Subcutaneous abdominal adipose tissue (tissue), 5 donors: ENCODE measurements around the gene LSAMP.

ENCODE experiments used
- H3K27ac ChIP-seq: one replicate; pipeline ENCODE4 v1.7.0; 2013; ENCODE audit warnings: low read depth, mild to moderate bottlenecking, inconsistent platforms, low read length, moderate library complexity
- H3K27me3 ChIP-seq, 5 donors: one replicate each; pipeline ENCODE4 v1.7.0; 2013; ENCODE audit warnings: low read length in 5 of 5, inconsistent platforms in 1 of 5; ENCODE audit not compliant: control insufficient read depth in 5 of 5, insufficient read depth in 4 of 5
- H3K36me3 ChIP-seq, 5 donors: one replicate each; pipeline ENCODE4 v1.7.0; 2013; ENCODE audit warnings: low read length in 5 of 5; ENCODE audit not compliant: control insufficient read depth in 5 of 5, insufficient read depth in 5 of 5
- H3K4me1 ChIP-seq, 5 donors: one replicate each; pipeline ENCODE4 v1.7.0; 2013; ENCODE audit warnings: low read length in 5 of 5, mild to moderate bottlenecking in 3 of 5, moderate library complexity in 1 of 5; ENCODE audit not compliant: control insufficient read depth in 5 of 5, insufficient read depth in 5 of 5
- H3K4me3 ChIP-seq, 5 donors: one replicate each; pipeline ENCODE4 v1.7.0; 2013; ENCODE audit warnings: low read length in 5 of 5, low read depth in 1 of 5
- H3K9ac ChIP-seq, 5 donors: one replicate each; pipeline ENCODE4 v1.7.0; 2013; ENCODE audit warnings: low read length in 5 of 5, mild to moderate bottlenecking in 4 of 5, moderate library complexity in 3 of 5
- H3K9me3 ChIP-seq, 5 donors: one replicate each; pipeline ENCODE4 v1.7.0; 2013; ENCODE audit warnings: low read length in 5 of 5; ENCODE audit not compliant: control insufficient read depth in 5 of 5
- donor health status: healthy.
- donor health status: healthy.
- donor health status: healthy.
- donor health status: healthy.
- donor health status: healthy.

LSAMP gene

DNA sequence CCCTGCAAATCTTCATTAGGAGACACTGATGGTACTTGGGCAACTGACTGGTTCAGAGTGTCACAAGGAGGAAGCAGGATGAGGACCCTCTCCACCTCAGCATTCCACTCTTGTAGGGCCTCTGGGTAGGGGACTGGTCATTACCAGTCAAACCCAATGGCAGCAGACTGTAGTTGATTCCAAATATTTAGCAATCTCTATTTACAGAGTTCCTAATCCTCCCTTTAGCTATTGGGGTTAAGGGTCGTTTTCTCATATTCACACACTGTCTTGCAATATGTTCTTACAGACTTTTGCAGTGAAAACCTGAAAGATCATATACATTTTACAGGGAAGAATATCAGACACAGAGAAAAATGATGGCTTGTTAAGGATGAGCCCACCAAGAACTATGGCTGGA, 424.3 kb downstream of the LSAMP start:
- H3K27ac ChIP-seq, result no peak overlapping the region
- no peak overlapping the region for H3K9ac ChIP-seq
- H3K9me3 ChIP-seq, result no peaks in the 10 kb centered on the region
- H3K4me1 ChIP-seq, result no peaks in the 10 kb centered on the region
- no peaks in the 10 kb centered on the region for H3K36me3 ChIP-seq
- no peaks in the 10 kb centered on the region for H3K27me3 ChIP-seq
- H3K4me3 ChIP-seq, result no peak overlapping the region

GRCh38 chr3:116020495-116020894, 424.8 kb downstream of the LSAMP start:
- Histone ChIP-seq H3K4me3 (no peak overlapping the region), H3K27me3 (no peaks in the 10 kb centered on the region), H3K27ac (no peak overlapping the region), H3K4me1 (no peaks in the 10 kb centered on the region), H3K9me3 (no peaks in the 10 kb centered on the region), H3K9ac (no peak overlapping the region), H3K36me3 (no peaks in the 10 kb centered on the region)

DNA sequence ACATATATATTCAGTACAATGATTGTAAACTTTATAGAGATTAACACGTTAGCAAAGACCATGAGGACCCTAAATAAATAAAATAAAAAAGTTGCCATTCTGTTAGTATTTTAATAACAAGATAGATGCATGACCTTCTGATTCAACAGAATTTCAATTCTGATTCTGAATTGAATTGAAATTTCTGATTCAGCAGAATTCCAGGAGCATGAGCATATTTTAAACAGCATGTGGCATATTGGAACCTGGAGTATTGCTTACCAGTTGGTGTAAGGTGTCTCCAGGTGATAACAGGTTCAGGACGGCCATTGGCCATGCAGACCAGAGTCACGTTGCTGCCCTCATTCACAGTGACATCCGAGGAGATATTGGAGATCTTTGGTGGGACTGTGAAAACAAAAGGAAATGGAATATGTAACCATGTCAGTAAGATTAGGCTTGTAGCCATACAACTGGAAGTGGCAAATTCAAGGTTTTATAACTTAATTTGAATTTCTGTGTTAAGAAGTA, 426.0 kb downstream of the LSAMP start:
- H3K9me3 ChIP-seq, result no peaks in the 10 kb centered on the region
- H3K9ac ChIP-seq, result no peak overlapping the region
- no peaks in the 10 kb centered on the region for H3K27me3 ChIP-seq
- H3K4me1 ChIP-seq, result no peaks in the 10 kb centered on the region
- H3K4me3 ChIP-seq, result no peak overlapping the region
- H3K27ac ChIP-seq, result no peak overlapping the region
- no peaks in the 10 kb centered on the region for H3K36me3 ChIP-seq

- Histone ChIP-seq H3K9me3 (no peaks in the 10 kb centered on the region), H3K27me3 (no peaks in the 10 kb centered on the region), H3K4me1 (no peaks in the 10 kb centered on the region), H3K36me3 (no peaks in the 10 kb centered on the region), H3K9ac (no peak overlapping the region), H3K27ac (no peak overlapping the region), H3K4me3 (no peak overlapping the region)
Measured at GRCh38 chr3:116018646-116019045, 426.6 kb downstream of the LSAMP start.

GRCh38 chr3:116015931-116016330, 429.4 kb downstream of the LSAMP start:
- Histone ChIP-seq H3K4me3 (no peak overlapping the region), H3K36me3 (no peaks in the 10 kb centered on the region), H3K9ac (no peak overlapping the region), H3K4me1 (no peaks in the 10 kb centered on the region), H3K9me3 (no peaks in the 10 kb centered on the region), H3K27me3 (no peaks in the 10 kb centered on the region), H3K27ac (no peak overlapping the region)

DNA sequence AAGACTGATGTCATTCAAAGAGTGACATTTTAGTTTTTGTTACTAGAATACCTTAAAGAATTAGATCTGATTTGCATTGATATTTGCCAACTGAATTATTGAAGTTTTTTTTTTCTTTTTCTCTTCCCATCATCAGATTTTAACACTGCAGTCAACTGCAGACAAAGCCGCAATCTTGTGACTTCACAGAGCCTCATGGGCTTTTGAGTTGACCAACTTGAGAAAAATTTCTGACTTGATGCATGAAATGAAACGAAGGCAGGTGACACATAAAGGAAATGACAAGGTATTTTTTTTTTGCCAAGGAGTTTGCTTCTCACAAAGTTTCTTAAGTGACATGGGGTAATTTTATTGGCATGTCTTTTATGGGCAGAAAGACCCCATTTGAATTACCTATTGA, 438.3 kb downstream of the LSAMP start:
- Histone ChIP-seq H3K27ac (no peak overlapping the region), H3K9ac (no peak overlapping the region), H3K36me3 (no peaks in the 10 kb centered on the region), H3K27me3 (no peaks in the 10 kb centered on the region), H3K4me3 (no peak overlapping the region), H3K9me3 (no peaks in the 10 kb centered on the region), H3K4me1 (peaks cover 0 to 7% (median 5%) of the 10 kb centered on the region in 5 donors)

DNA sequence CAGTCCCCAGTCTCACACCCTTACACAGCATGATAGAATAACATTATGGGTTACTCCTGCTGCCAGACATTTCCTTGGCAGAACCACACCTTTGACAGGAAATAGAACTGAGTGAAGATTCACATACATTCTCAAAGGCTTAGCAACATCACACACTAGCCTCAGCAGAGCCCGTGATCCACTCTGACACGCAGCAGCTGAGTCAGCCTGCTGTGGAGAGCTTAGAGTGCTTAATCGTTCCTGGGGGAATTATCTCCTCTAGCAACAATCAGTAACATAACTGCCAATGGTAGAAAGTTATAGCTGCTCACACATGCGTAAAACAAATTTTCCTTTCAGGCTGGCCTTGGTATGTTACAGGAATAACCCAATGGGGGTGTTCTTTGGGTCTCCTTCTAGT, 439.9 kb downstream of the LSAMP start:
- Histone ChIP-seq H3K9me3 (no peaks in the 10 kb centered on the region), H3K27me3 (no peaks in the 10 kb centered on the region), H3K9ac (no peak overlapping the region), H3K4me3 (no peak overlapping the region), H3K4me1 (peaks cover 0 to 7% (median 5%) of the 10 kb centered on the region in 5 donors), H3K36me3 (no peaks in the 10 kb centered on the region), H3K27ac (no peak overlapping the region)

DNA sequence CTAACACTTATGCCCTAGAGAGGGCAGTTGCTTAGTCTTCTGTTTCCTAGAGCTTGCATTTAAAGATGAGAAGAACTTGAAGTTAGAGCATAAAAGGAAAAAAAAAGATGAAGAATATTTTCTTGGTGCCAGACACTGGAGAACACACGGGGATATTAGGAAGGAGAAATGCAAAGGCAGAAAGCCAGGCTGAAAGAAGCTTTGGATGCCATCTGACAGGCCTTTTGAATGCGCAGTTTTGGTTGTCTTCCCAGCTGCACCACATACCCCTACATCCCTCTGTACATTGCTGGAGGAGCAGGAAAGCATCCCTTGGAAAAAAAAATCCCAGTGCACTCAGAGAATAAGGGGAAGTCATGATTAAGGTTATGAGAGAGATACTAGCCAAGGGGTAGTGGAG, 443.1 kb downstream of the LSAMP start:
- Histone ChIP-seq H3K9ac (no peak overlapping the region), H3K27ac (no peak overlapping the region), H3K4me1 (peaks cover 0 to 7% (median 5%) of the 10 kb centered on the region in 5 donors), H3K4me3 (no peak overlapping the region), H3K9me3 (no peaks in the 10 kb centered on the region), H3K27me3 (no peaks in the 10 kb centered on the region), H3K36me3 (no peaks in the 10 kb centered on the region)

GRCh38 chr3:116001151-116001621, 444.1 kb downstream of the LSAMP start:
- Histone ChIP-seq H3K27ac (no peak overlapping the region), H3K4me3 (no peak overlapping the region), H3K36me3 (no peaks in the 10 kb centered on the region), H3K9me3 (no peaks in the 10 kb centered on the region), H3K27me3 (no peaks in the 10 kb centered on the region), H3K9ac (no peak overlapping the region), H3K4me1 (peaks cover 0 to 7% (median 5%) of the 10 kb centered on the region in 5 donors)

GRCh38 chr3:116000311-116000710, 445.0 kb downstream of the LSAMP start:
- no peak overlapping the region for H3K27ac ChIP-seq
- H3K4me3 ChIP-seq, result no peak overlapping the region
- no peaks in the 10 kb centered on the region for H3K9me3 ChIP-seq
- no peak overlapping the region for H3K9ac ChIP-seq
- no peaks in the 10 kb centered on the region for H3K27me3 ChIP-seq
- peaks cover 0 to 3% (median 2%) of the 10 kb centered on the region in 5 donors for H3K4me1 ChIP-seq
- no peaks in the 10 kb centered on the region for H3K36me3 ChIP-seq

- H3K4me1 ChIP-seq, result no peaks in the 10 kb centered on the region
- H3K27me3 ChIP-seq, result no peaks in the 10 kb centered on the region
- no peak overlapping the region for H3K27ac ChIP-seq
- no peaks in the 10 kb centered on the region for H3K9me3 ChIP-seq
- no peak overlapping the region for H3K4me3 ChIP-seq
- H3K9ac ChIP-seq, result no peak overlapping the region
- H3K36me3 ChIP-seq, result no peaks in the 10 kb centered on the region
Measured at GRCh38 chr3:115999613-116000012, 445.7 kb downstream of the LSAMP start.
